BLaER1 treated with 17β-estradiol and CSF1 and Interleukin-3, amounts not matched to agents 10 nM and 100 nM (cell line): ENCODE data around the gene RIN2.
A peak's percentile ranks its signal among the peaks of the same experiment; 100 is the strongest.

Source experiments
- H3K27ac ChIP-seq, 11 experiments: shearing (Covaris generic); formaldehyde crosslinking; 2 replicates each; pipeline ENCODE4 v1.8.1; 2022
- H3K27me3 ChIP-seq, 11 experiments: shearing (Covaris generic); formaldehyde crosslinking; 2 replicates each; pipeline ENCODE4 v1.8.1; 2022
- H3K36me3 ChIP-seq, 11 experiments: shearing (Covaris generic); formaldehyde crosslinking; 2 replicates each; pipeline ENCODE4 v1.8.1; 2022
- H3K4me1 ChIP-seq, 10 experiments: shearing (Covaris generic); formaldehyde crosslinking; 2 replicates each; pipeline ENCODE4 v1.8.1; 2022
- H3K4me2 ChIP-seq, 11 experiments: shearing (Covaris generic); formaldehyde crosslinking; 2 replicates each; pipeline ENCODE4 v1.8.1; 2022
- H3K4me3 ChIP-seq, 10 experiments: shearing (Covaris generic); formaldehyde crosslinking; 2 replicates each; pipeline ENCODE4 v1.8.1; 2022
- H3K9ac ChIP-seq, 11 experiments: shearing (Covaris generic); formaldehyde crosslinking; 2 replicates each; pipeline ENCODE4 v1.8.1; 2022
- H3K9me3 ChIP-seq, 11 experiments: shearing (Covaris generic); formaldehyde crosslinking; replicated peaks in 1 of 11; 2 replicates each; pipeline ENCODE4 v1.8.1; 2022
- H4K20me1 ChIP-seq, 11 experiments: shearing (Covaris generic); formaldehyde crosslinking; 2 replicates each; pipeline ENCODE4 v1.8.1; 2022
- Cebpa-rat ChIP-seq, 11 experiments: shearing (Covaris generic); IDR thresholded peaks; 2 replicates each; pipeline ENCODE4 v1.8.1; 2022

The RIN2 gene, protein sequence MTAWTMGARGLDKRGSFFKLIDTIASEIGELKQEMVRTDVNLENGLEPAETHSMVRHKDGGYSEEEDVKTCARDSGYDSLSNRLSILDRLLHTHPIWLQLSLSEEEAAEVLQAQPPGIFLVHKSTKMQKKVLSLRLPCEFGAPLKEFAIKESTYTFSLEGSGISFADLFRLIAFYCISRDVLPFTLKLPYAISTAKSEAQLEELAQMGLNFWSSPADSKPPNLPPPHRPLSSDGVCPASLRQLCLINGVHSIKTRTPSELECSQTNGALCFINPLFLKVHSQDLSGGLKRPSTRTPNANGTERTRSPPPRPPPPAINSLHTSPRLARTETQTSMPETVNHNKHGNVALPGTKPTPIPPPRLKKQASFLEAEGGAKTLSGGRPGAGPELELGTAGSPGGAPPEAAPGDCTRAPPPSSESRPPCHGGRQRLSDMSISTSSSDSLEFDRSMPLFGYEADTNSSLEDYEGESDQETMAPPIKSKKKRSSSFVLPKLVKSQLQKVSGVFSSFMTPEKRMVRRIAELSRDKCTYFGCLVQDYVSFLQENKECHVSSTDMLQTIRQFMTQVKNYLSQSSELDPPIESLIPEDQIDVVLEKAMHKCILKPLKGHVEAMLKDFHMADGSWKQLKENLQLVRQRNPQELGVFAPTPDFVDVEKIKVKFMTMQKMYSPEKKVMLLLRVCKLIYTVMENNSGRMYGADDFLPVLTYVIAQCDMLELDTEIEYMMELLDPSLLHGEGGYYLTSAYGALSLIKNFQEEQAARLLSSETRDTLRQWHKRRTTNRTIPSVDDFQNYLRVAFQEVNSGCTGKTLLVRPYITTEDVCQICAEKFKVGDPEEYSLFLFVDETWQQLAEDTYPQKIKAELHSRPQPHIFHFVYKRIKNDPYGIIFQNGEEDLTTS

DNA sequence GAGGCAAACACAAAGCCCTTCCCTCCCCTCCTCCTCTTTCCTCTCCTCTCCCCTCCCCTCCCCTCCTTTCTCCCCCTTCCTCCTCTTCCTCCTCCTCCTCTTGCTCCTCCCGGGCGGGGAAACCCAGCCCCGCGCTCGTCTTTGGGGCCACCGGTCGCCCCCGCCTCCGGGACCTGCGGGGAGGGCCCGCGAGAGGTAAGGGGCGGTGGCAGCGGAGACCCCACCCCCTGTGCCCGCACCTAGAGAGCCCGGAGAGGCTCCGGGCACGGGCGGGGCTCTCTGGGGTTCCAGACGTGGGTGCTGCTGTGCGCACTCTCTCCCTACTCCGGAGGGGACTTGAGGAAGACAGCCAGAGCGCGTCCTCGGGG, at the start of gene RIN2:
Gene RIN2 (plus strand): TSS at position 126 of the 368 bp plus-strand sequence. CDS start 131,344 bp downstream, outside the sequence.
- no peak for TF ChIP-seq Cebpa-rat (IDR thresholded peaks at IDR 0.05)
- peaks cover 0 to 6% (median 0%) of the 10 kb centered on the region in 11 experiments; a peak in 1 of 22 replicates for H3K36me3 ChIP-seq
- H3K4me2 ChIP-seq: peak within 1 kb of the TSS; percentile 90 to 100 (median 98)
- peak within 1 kb of the TSS; percentile 84 to 94 (median 86) for H3K27ac ChIP-seq
- peak within 1 kb of the TSS; percentile 68 to 84 (median 76) for H3K4me3 ChIP-seq
- no peaks in the 10 kb centered on the region for H3K9me3 ChIP-seq
- no peaks in the 10 kb centered on the region for H3K27me3 ChIP-seq
- H3K9ac ChIP-seq: peak within 1 kb of the TSS; percentile 73 to 93 (median 87)
- peaks cover 0 to 28% (median 0%) of the 10 kb centered on the region in 11 experiments; a peak in 4 of 22 replicates for H4K20me1 ChIP-seq
- peaks cover 39 to 53% (median 46%) of the 10 kb centered on the region in 10 experiments for H3K4me1 ChIP-seq

DNA sequence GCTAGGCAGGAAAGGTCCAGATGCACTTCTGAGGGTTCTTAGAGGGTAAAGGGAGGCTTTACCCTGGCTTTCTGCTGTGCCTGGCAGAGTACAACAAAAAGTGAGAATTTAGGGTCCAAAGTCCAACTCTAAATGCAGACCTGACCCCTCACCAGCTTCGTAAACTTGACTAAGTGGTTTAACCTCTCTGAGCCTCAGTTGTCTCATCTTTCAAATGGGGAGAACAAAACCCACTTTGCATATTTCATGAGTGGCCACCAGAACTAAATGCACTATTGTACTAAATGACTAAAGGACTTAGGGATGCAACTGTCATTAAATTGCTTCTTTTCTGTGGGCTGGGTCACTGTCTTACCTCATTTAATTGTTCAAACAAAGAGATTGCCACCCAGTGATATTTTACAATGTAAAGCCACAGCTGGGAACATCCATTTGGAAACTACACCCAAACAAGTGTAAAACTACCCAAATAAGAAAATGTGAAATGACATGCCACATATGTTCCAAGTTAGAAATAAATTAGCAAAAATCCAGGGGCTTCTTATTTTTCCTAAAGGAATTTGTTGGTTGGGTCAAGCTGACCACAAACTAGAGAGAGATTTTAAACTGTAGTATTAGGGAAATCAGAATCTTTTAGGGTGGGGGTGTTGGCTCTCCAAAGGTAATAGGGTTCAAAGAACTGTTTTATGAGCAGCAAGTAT, 48.3 kb upstream of the RIN2 start:
- no peaks in the 10 kb centered on the region for H3K36me3 ChIP-seq
- no peaks in the 10 kb centered on the region for H3K27me3 ChIP-seq
- H3K9me3 ChIP-seq: peaks cover 0 to 1% (median 0%) of the 10 kb centered on the region in 11 experiments; a peak in 3 of 22 replicates
- 0 out of 22 replicates have a peak overlapping the region, but pooled peaks of 1 of the 11 experiments have one; percentile 3 for H3K27ac ChIP-seq
- no peaks in the 10 kb centered on the region for H4K20me1 ChIP-seq
- H3K4me1 ChIP-seq: peaks cover 11 to 31% (median 23%) of the 10 kb centered on the region in 10 experiments
- H3K4me3 ChIP-seq: no peak overlapping the region
- TF ChIP-seq Cebpa-rat (IDR thresholded peaks at IDR 0.05): no peak
- H3K4me2 ChIP-seq: peak overlapping the region in 4 of 11 experiments; percentile 6 to 43 (median 10); a peak in 2 of 22 replicates
- no peak overlapping the region for H3K9ac ChIP-seq

DNA sequence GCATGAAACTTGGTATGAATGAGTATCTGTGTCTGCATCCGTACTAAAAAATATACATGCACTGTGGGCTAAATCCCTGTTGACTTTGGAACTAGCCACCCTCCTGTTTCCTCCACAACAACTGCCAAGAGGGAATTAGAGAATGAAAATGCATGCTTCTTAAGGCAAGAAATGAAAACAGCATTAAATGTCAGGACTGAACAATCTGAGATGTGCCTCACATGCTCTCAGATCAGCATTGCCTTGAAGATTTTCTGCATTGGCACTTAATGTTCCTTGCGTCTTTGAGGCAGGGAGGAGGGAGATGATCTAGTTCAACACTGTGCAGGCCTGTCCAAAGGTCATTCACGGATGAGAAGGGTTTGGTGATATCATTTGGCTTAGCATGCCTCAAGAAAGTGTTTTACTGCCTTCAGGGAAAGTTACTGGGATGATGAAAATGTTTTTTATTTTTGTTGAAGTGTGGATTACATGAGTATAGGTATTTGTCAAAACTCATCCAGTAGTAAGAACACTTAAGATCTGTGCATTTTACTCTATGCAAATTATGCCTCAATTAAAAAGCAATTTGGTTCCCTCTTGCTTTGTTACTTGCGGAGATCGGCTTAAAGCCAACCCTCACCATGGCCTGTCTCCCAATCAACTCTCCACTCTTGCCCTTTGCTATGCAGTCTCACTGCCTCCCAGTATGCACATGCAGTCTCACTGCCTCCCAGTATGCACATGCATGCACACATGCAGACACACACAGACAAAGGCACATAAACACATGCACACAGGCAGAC, 47.5 kb upstream of the RIN2 start:
- no peak for TF ChIP-seq Cebpa-rat (IDR thresholded peaks at IDR 0.05)
- no peak overlapping the region for H3K4me3 ChIP-seq
- H3K27me3 ChIP-seq: no peaks in the 10 kb centered on the region
- no peaks in the 10 kb centered on the region for H4K20me1 ChIP-seq
- H3K27ac ChIP-seq: no peak overlapping the region
- H3K9ac ChIP-seq: no peak overlapping the region
- H3K9me3 ChIP-seq: peaks cover 2 to 9% (median 6%) of the 10 kb centered on the region in 11 experiments; a peak in 21 of 22 replicates
- no peak overlapping the region for H3K4me2 ChIP-seq
- peaks cover 11 to 25% (median 21%) of the 10 kb centered on the region in 10 experiments for H3K4me1 ChIP-seq
- no peaks in the 10 kb centered on the region for H3K36me3 ChIP-seq

DNA sequence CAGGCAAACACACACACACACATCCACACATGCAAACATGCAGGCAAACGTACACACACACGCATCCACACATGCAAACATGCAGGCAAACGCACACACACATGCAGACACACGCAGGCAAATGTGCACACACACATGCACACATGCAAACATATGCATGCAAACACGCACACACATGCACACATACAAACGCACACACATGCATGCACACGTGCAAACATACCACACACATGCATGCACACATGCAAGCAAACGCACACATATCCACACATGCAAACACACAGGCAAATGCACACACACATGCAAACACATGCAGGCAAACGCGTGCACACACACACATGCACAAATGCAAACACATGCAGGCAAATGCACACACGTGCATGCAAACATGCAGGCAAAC, 46.9 kb upstream of the RIN2 start:
- no peak for TF ChIP-seq Cebpa-rat (IDR thresholded peaks at IDR 0.05)
- no peaks in the 10 kb centered on the region for H4K20me1 ChIP-seq
- H3K9me3 ChIP-seq: peaks cover 8 to 15% (median 12%) of the 10 kb centered on the region in 11 experiments
- H3K9ac ChIP-seq: no peak overlapping the region
- peaks cover 9 to 20% (median 17%) of the 10 kb centered on the region in 10 experiments for H3K4me1 ChIP-seq
- H3K36me3 ChIP-seq: no peaks in the 10 kb centered on the region
- H3K27ac ChIP-seq: no peak overlapping the region
- H3K4me3 ChIP-seq: no peak overlapping the region
- no peaks in the 10 kb centered on the region for H3K27me3 ChIP-seq
- no peak overlapping the region for H3K4me2 ChIP-seq

DNA sequence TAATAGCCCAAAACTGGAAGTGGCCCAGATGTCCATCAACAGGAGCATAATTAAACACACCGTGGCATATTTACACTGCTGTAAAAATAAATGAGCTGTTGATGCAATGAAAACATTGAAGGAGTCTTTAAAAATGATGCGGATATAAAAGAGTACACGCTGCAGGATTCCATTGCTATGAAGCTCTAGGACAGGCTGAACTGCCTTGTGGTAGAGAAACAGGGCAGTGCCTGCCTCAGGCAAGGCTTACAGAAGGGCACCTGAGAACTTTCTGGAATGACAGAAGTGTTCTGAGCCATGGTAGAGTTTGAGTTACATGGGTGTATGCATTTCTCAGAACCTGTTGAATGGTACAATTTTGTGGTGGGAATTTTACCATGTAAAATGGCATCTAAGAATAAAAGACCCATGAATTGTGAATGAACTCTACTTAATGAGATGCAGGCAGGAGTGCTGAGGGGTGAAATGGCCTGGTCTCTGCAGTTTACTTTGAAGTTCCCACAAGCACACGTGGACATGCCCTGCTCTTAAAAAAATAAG, 45.3 kb upstream of the RIN2 start:
- H3K27me3 ChIP-seq: no peaks in the 10 kb centered on the region
- no peak for TF ChIP-seq Cebpa-rat (IDR thresholded peaks at IDR 0.05)
- no peak overlapping the region for H3K4me2 ChIP-seq
- H3K9me3 ChIP-seq: peaks cover 25 to 32% (median 28%) of the 10 kb centered on the region in 11 experiments
- H3K4me1 ChIP-seq: peaks cover 0 to 9% (median 3%) of the 10 kb centered on the region in 10 experiments; a peak in 6 of 20 replicates
- H3K27ac ChIP-seq: no peak overlapping the region
- H4K20me1 ChIP-seq: no peaks in the 10 kb centered on the region
- H3K9ac ChIP-seq: no peak overlapping the region
- H3K4me3 ChIP-seq: no peak overlapping the region
- no peaks in the 10 kb centered on the region for H3K36me3 ChIP-seq

DNA sequence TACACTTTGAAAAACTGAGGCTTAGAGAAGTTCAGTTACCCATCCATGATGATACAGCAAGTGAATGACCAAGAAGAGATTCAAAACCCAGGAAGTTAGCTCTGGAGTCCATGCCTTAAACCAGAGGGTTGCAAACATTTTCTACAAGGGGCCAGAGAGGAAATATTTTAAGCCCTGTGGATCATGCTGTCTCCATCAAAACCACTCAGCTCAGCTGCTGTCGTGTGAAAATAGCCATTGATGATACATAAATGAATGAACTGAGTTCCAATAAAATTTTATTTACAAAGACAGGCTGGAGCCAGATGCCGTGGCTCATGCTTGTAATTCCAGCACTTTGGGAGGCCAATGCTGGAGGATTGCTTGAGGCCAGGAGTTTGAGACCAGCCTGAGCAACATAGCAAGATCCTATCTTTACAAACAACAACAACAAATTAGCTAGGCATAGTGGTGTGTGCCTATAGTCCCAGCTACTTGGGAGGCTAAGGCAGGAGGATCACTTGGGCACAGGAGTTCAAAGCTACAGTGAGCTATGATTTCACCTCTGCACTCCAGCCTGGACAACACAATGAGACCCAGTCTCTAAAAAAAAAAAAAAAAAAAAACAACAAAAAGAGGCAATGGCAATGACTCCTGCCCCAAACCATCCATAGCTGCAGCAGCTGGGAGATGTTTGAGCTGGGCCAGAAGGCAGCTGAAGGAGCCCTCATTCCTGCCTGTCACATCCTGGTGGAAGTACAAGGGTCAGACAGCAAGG, 44.1 kb upstream of the RIN2 start:
- no peak overlapping the region for H3K27ac ChIP-seq
- no peaks in the 10 kb centered on the region for H3K36me3 ChIP-seq
- no peak overlapping the region for H3K9ac ChIP-seq
- no peak for TF ChIP-seq Cebpa-rat (IDR thresholded peaks at IDR 0.05)
- peaks cover 27 to 42% (median 31%) of the 10 kb centered on the region in 11 experiments for H3K9me3 ChIP-seq
- H4K20me1 ChIP-seq: no peaks in the 10 kb centered on the region
- H3K27me3 ChIP-seq: no peaks in the 10 kb centered on the region
- H3K4me1 ChIP-seq: peaks cover 0 to 7% (median 2%) of the 10 kb centered on the region in 10 experiments; a peak in 4 of 20 replicates
- no peak overlapping the region for H3K4me3 ChIP-seq
- H3K4me2 ChIP-seq: no peak overlapping the region

DNA sequence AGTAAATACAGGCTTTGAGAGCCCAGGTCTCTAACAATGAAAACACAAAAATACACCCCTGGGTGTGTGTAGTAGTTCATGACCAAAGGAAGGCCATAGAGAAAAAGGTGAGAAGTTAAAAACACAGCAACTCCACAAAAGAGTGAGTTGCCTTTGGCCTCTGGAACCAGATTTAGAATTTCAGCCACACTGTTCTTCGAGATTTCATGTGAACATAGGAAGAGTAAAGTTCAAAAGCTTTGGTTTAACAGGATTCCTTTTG, 43.5 kb upstream of the RIN2 start:
- TF ChIP-seq Cebpa-rat (IDR thresholded peaks at IDR 0.05): no peak

More for the DNA sequence above, 43.5 kb upstream of the RIN2 start:
- Histone ChIP-seq H3K9ac (no peak overlapping the region), H3K4me2 (no peak overlapping the region), H3K27ac (no peak overlapping the region), H4K20me1 (no peaks in the 10 kb centered on the region), H3K27me3 (no peaks in the 10 kb centered on the region), H3K9me3 (peaks cover 27 to 42% (median 31%) of the 10 kb centered on the region in 11 experiments), H3K4me3 (no peak overlapping the region), H3K4me1 (peaks cover 0 to 2% (median 0%) of the 10 kb centered on the region in 10 experiments; a peak in 1 of 20 replicates), H3K36me3 (no peaks in the 10 kb centered on the region)
